ENCODE measurements around the gene CPNE5.

DNA sequence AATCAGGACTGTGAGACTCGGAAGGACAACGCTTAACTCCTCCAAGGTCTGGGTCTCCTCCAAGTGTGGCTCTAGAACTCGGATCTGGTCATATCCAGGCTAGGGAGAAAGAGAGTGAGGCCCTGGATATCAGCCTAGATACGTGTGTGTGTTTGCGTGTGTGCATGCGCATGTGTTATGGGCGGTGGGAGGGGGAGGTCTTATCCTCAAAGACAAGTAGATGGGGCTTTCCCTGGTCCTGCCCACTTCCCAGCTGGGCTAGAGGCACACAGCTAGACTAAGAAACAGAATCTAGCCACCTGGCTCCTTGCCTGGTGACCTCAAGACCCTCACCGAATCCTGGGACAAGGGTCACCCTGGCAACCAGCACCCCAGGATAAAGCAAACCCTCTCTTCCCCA lies 13.2 kb downstream of the CPNE5 start:
- TF ChIP-seq, protein P1, sequence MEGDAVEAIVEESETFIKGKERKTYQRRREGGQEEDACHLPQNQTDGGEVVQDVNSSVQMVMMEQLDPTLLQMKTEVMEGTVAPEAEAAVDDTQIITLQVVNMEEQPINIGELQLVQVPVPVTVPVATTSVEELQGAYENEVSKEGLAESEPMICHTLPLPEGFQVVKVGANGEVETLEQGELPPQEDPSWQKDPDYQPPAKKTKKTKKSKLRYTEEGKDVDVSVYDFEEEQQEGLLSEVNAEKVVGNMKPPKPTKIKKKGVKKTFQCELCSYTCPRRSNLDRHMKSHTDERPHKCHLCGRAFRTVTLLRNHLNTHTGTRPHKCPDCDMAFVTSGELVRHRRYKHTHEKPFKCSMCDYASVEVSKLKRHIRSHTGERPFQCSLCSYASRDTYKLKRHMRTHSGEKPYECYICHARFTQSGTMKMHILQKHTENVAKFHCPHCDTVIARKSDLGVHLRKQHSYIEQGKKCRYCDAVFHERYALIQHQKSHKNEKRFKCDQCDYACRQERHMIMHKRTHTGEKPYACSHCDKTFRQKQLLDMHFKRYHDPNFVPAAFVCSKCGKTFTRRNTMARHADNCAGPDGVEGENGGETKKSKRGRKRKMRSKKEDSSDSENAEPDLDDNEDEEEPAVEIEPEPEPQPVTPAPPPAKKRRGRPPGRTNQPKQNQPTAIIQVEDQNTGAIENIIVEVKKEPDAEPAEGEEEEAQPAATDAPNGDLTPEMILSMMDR (optimal IDR thresholded peaks at IDR 0.05 in 1 of 3, IDR thresholded peaks at IDR 0.05 in 1 of 3, conservative IDR thresholded peaks at IDR 0.05 in 1 of 3; ENCODE audit: extremely low read depth in 1 of 3, insufficient read depth in 2 of 3, low read length in 3 of 3) = no peak
- no peak for TF ChIP-seq EZH2 (IDR thresholded peaks at IDR 0.05; ENCODE audit: low read length)

Data from keratinocyte (primary cell).